CD4-positive, alpha-beta T cell treated with Interleukin-4 for 4 hours (primary cell): ENCODE measurements around the gene IFNA6.
"Not testable (repeated sequence)": the region's sequence is repeated elsewhere in the genome, so short reads cannot be mapped to it uniquely, and the experiment has no call there.

ENCODE experiments used
- DNase-seq: peaks from one replicate; pipeline ENCODE4 v3.0.0-alpha.2; 2020

The IFNA6 gene

GRCh38 chr9:21350787-21351186, at the start of gene IFNA6:
TSS of gene IFNA6 (minus strand) at chr9:21350887. CDS start at chr9:21350887, 0 bp downstream.
- DNase-seq, result no peak

GRCh38 chr9:21399956-21400355, 49.3 kb upstream of the IFNA6 start:
- DNase-seq, result no peak

- no peak for DNase-seq
Measured at GRCh38 chr9:21398955-21399489, 48.3 kb upstream of the IFNA6 start.

GRCh38 chr9:21395778-21396717, 45.4 kb upstream of the IFNA6 start:
- DNase-seq, result peak; percentile 48

GRCh38 chr9:21392270-21392669, 41.6 kb upstream of the IFNA6 start:
- DNase-seq, result no peak

GRCh38 chr9:21385131-21385670, 34.5 kb upstream of the IFNA6 start, which contains the start of gene IFNA2:
TSS of gene IFNA2 (minus strand) at chr9:21385398. CDS start at chr9:21385329, 69 bp downstream.
- DNase-seq, result no peak

- no peak for DNase-seq
Measured at GRCh38 chr9:21383627-21384026, 32.9 kb upstream of the IFNA6 start.

- peak; percentile 14 for DNase-seq
Measured at GRCh38 chr9:21381448-21382339, 31.0 kb upstream of the IFNA6 start.

- not testable (repeated sequence) for DNase-seq
Measured at GRCh38 chr9:21371467-21371866, 20.8 kb upstream of the IFNA6 start.

- no peak for DNase-seq
Measured at GRCh38 chr9:21367957-21368356, 17.3 kb upstream of the IFNA6 start, which contains the start of gene IFNA13. TSS of gene IFNA13 (minus strand) at chr9:21368057. CDS start at chr9:21368010, 47 bp downstream.

GRCh38 chr9:21367169-21367568, 16.5 kb upstream of the IFNA6 start:
- DNase-seq, result not testable (repeated sequence)

- DNase-seq, result no peak
Measured at GRCh38 chr9:21362287-21362686, 11.6 kb upstream of the IFNA6 start.

- DNase-seq, result peak; percentile 39
Measured at GRCh38 chr9:21357479-21358460, 7.1 kb upstream of the IFNA6 start.

GRCh38 chr9:21348430-21348970, 2.2 kb downstream of the IFNA6 start:
- no peak for DNase-seq

GRCh38 chr9:21340735-21341134, 10.0 kb downstream of the IFNA6 start:
- no peak for DNase-seq

- DNase-seq, result no peak
Measured at GRCh38 chr9:21336457-21336856, 14.2 kb downstream of the IFNA6 start.

- peak; percentile 88 for DNase-seq
Measured at GRCh38 chr9:21334701-21335632, 15.7 kb downstream of the IFNA6 start, which contains the start of gene KLHL9. TSS of gene KLHL9 (minus strand) at chr9:21335404. CDS start at chr9:21334859, 545 bp downstream.

GRCh38 chr9:21333226-21333625, 17.5 kb downstream of the IFNA6 start:
- no peak for DNase-seq

- DNase-seq, result no peak
Measured at GRCh38 chr9:21331676-21332402, 18.8 kb downstream of the IFNA6 start.
